Left lobe of liver (tissue), 2 donors: Measurements from ENCODE around the gene EEF2K. TPM values are rescaled to one million over a fixed set of nuclear protein-coding genes. Genes with fewer than 3 reads are reported as not detected.
"Not testable (repeated sequence)": the region's sequence is repeated elsewhere in the genome, so short reads cannot be mapped to it uniquely, and the experiment has no call there.

ENCODE experiments used
- ATAC-seq: fragments of 200-7000 bp; cut with Tn5 transposase; one replicate; pipeline ENCODE4 v1.9.1; 2020; ENCODE audit warnings: mild to moderate bottlenecking, moderate library complexity
- DNase-seq: peaks from one replicate; pipeline ENCODE4 v3.0.0-alpha.2; 2020; ENCODE audit warnings: low spot score
- total RNA-seq: library from RNA; stranded (reverse); gene quantifications from one replicate; pipeline ENCODE4 v1.2.1, GENCODE V29; 2021
- donor health status: DM: no; HTN: no; CAD: no; lungs with moderate emphysema.
- donor health status: DM: no; HTN: yes; CAD: no.

Gene EEF2K
- total RNA-seq, 1 donor from 2014 or later = 17.7 TPM

DNA sequence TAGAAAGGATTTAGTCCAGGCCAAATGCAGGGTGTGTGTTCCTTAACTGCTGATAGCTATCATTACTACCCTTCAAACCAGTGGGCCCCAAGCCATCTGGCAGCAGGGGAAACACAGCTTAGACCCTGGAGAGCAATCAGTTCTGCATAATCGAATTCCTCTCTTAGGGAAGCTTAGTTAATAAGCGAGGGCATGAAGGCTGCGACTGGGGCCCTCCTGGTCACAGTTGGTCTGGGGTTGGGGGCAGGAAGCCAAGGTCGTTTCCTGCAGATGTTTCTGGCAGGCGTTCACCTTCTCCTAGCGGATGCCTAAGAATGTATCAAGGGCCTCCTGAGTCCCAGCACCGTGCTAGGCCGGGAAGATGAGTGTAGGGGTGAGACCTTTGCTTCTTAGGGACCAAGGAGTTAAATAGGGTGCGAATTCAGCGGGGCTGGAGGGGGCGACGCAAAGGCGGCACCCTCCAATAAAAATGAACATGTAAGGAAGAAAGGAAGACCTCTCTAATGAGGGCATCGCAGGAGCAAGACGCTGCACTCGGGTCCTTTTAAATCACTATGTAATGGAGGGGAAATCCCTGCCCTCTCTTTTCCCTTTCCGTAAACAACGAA, 16.5 kb upstream of the EEF2K start:
- DNase-seq (peak; percentile 69), ATAC-seq (no peak)

DNA sequence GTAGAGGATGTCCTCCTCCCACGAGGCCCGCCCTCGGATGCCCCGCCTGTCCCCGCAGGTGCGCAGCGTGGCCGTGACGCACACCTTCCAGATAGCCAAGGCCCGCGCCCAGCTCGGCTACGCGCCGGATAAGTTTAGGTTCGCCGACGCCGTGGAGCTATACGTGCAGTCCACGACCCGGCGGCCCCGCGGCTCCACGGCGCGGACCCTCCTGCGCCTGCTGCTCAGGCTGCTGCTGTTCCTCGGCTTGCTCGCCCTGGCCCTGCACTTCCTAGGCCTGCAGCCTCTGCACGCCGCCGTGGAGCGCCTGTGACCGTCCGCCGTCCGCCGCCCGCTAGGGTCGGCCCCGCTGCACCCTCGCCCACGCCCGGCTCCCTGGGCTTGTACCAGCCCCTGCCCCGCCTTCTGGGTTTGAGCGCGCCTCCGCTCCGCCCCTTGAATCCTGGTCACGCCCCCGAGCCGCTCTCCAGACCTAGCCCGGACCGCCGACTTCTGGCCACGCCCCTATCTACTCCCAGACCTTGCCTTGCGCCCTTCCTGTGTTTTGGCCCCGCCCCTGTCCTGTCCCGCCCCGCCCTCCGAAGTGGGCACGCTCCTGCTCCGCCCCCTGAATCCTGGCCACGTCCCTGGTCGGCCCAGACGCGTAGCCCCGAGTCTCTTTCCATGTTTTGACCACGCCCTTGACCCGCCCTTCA, 15.8 kb upstream of the EEF2K start:
- peak; percentile 83 for DNase-seq
- peak; percentile 65 for ATAC-seq

DNA sequence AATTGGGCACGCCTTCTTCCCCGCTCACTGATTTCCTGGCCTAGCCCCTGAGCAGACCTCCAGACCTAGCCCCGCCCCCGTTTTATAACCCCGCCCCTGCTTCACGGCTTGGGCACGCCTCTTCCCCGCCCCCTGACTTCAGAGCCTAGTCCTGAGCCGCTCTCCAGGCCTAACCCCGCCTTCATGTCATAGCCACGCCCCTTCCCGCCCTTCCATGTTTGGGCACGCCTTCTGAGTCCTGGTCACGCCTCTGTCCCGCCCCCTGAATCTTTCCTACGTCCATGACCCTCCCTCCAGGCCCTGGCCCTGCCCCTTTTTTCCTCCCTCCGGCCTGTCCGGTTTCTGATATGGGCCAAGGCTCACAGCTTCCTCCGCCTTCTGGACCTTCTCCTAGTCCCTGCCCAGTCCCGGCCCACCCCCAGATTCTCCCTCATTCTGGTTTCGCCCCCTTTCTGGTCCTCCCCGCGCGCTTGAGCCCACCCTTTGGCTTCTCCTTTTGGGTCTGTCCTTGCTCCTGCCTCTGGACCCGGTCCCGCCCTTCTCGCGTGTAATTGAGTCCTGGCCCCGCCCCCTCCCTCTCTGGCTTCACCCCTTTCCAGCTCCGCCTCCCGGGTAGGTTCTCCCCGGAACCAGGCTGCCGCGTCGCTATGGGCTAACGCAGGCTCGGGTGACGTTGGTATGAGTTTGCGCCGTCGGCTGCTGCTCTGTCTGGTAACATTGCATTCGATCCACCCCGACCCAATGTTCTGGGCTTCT, 15.1 kb upstream of the EEF2K start:
- ATAC-seq (peak; percentile 68), DNase-seq (peak; percentile 100)

DNA sequence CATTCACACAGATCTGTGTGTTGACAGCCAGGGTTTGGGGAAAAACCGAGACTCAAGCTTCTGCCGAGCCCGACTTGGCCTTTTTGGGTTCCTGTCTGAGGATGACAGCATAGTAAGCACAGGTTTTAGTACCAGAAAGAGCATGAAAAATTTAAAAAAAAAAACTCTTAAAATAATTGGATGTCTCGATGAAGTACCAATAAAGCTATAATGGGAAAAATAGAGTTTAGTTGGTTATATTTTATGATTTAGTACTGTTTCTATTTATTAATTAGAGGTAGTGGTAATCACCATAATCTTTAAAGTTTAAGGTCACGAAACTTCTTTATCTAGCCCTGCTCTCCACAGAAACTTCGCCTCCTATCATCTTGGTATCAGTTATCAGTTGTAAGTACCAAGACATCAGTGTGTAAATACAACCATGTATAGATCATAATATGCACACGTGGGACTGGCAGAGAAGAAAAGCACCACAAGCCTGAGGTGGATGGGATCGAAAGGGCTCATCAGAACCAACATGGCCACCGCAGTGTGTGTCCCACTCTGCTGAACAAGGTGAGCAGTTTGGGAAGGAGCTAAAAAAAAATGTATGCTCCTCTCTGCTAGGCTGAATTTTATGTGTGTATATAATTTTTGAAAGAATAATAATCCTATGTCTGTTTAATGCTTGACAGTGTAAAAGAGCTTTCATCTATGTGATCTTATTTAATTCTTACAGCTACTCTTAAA, 14.4 kb upstream of the EEF2K start:
- DNase-seq = no peak
- ATAC-seq = no peak

DNA sequence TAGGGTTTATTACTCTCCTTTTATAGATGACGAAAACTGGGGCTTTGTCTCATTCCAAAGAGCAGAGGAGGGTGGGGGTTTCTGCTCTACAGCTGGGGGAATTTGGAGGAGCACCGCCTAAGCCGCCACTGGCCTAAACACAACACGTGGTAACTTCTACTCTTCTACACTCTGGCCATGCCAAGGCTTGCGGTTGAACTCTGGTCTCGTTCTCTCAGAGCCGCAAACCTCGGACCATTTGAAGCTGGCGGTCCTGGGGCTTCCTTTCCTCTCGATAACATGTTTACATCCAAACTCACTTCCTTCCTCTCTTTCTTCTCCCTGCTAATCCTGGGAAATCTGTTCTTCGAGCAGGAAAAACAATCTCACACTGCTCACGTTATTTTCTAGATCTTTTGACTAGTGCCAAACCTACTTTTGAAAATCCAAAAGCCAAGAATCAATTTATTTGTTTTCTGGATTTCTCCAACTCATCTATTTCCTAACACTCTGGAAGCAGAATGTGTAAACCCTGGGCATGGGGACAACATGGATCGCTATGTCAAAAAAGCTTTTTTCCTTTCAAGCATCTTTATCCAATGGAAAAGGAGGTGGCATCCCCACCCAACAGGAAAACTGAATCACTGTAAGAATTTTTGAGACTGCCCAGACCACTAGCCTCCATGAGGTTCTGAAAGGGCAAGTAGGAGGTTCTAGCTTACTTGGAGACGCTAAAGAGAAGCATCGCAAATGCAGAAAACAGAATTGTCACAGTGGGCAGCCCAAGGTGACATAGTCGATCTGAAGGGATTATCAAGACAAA, 13.6 kb upstream of the EEF2K start:
- ATAC-seq = peak; percentile 27
- DNase-seq = peak; percentile 88

DNA sequence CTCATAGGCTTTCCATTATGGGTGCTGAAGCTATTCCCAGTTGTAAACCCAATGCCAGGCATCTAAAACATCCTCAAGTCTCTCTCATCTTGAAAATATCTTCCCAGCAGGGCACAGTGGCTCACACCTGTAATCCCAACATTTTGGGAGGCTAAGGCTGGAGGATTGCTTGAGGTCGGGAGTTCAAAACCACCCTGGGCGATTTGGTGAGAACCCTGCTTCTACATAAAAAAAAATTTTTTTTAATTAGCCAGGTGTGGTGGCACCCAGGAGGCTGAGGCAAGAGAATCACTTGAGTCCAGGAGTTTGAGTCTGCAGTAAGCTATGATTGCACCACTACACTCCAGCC, 13.0 kb upstream of the EEF2K start:
- DNase-seq (no peak), ATAC-seq (no peak)

DNA sequence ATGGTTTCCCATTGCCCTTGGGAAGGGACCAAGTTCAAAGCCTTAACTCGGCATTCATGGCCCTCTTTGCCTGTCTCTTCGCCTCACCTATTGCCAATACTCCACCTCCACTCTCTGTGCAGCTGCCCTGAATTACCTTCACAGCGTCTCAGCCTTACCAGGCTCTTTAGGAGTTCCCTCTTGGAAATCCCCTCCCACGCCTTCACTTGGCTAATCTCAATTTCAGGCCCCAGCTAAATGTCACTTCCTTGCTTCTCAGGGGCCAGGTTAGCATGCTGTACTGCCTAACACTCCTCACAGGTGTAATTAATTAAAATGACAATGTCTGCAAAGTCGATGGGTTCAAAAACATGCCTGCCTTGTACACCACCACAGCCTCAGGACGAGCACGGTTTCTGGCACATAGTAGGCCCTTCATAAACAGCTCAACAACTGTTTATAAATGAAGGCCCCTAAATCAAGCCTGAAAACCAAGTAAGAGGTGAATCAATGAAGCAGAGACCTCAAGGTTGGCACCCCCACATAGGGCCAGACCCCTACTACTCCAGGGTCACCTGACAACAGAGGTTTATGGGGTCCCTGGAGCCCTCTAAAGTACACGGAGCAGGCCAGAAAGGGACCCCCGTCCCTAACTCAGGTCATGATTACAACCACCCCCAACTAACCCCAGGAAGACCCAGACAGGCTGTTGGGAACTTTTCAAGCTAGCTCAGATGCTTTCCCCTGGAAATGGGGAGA, 11.2 kb upstream of the EEF2K start:
- DNase-seq (no peak), ATAC-seq (no peak)

DNA sequence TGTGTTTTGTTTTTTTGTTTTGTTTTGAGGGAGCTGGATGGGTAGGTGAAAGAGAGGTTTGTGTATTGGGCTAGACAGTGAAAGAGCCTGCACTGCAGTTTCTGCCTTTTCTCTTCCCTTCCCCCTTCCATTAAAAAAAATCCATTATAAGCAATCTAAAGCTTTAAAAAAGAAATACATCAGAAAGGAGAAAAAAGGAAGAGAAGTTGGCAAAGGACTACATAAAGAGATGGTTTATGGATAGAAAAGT, 10.7 kb upstream of the EEF2K start:
- no peak for ATAC-seq
- DNase-seq = no peak

DNA sequence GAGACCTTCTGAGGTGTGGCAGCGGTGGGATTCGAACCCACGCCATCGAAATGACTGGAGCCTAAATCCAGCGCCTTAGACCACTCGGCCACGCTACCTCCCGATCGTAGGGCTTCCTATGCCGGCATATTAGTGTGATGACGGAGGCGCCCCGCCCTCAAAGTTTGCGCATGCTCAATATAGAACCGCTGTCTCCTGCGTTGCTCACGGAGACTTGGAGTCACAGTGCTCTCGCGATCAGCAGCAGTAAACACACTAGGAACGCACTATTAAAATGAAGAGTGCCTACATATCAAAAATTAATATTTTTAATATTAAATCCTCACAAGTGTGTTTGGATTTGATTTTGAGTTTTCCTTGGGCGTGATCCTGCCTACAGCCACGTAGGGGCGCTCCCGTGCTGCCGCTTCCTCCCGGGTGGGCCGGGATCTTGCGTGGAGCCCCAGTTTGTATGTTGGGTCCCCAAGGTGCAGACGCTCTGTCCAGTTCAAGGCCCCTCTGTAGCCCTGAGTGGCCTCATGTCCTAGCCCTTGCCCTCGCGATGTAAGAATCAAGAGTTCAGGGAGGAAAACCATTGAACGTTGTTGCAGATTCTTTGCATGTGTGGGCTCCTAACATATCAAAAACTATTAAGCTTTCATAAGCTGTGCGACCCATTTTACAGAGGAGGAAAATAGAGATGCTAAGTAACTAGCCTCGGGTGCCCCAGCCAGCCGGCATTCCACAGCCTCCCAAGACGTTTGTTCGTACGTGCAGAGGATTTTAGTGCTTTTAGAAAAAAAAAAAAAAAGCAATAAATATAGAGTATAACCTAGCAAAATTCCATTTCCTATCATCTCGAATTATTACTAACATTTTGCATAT, 10.2 kb upstream of the EEF2K start:
- DNase-seq (peak; percentile 93), ATAC-seq (peak; percentile 50)

DNA sequence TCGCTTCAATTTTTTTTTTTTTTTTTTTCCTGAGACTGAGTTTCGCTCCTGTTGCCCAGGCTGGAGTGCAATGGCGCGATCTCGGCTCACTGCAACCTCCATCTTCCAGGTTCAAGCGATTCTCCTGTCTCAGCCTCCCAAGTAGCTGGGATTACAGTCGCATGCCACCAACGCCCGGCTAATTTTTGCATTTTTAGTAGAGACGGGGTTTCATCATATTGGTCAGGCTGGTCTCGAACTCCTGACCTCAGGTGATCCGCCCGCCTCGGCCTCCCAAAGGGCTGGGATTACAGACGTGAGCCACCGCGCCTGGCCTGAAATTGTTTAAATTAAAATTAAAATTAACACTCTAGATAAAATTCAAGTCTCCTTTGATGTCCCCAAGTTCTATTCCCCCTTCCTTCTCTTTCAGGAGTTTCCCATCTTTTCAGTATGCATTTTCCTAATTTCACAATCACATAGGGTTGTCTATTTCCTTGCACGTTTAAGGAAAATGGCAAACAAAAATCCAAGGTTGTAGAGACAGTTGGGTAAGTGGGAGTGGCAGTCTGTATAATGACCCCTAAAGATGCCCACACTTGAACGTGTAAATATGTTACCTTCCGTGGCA, 9.4 kb upstream of the EEF2K start:
- not testable (repeated sequence) for DNase-seq, ATAC-seq

DNA sequence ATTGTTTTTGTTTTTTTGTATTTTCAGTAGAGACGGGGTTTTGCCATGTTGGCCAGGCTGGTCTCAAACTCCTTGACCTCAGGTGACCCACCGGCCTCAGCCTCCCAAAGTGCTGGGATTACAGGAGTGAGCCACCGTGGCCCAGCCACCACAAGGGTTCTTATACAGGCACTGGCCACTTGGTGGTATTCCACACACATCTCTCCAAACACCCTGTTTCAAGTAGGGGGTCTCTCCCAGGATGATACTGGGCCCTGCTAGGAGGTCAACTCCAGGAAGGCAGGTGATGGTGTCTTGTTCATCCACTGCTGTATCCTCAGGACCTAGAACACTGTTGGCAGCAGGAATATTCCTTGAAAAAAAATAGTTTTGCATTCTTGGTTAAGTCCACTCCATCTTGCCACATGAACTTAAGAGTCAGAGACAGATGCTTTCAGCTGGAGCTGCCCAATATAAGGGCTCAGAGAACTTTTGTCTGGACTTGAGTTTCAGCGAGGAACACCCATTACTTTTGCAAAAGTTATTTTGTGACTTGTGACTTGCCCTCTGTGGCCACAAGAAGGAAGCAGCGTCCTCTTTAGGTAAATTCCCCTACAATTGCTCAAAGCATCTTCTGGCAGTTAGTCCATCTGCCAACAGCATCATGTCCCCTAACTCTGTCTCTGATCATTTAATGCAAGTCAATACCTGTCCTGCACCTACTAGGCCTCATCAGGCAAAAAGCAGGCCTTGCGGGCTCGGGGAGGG, 7.4 kb upstream of the EEF2K start:
- DNase-seq (no peak), ATAC-seq (no peak)

DNA sequence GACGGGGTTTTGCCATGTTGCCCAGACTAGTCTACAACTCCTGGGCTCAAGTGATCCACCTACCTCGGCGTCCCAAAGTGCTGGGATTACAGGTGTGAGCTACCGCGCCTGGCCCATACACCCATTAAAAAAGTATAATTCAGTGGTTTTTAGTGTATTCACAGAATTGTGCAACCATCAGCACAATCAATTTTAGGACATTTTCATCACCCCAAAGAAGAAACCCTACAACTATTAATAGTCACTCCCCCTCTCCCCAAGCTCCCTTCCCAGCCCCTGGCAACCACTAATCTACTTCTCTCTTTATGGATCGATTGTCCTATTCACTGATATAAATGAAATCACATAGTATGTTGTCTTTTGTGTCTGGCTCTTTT, 3.8 kb upstream of the EEF2K start:
- DNase-seq (no peak), ATAC-seq (no peak)

DNA sequence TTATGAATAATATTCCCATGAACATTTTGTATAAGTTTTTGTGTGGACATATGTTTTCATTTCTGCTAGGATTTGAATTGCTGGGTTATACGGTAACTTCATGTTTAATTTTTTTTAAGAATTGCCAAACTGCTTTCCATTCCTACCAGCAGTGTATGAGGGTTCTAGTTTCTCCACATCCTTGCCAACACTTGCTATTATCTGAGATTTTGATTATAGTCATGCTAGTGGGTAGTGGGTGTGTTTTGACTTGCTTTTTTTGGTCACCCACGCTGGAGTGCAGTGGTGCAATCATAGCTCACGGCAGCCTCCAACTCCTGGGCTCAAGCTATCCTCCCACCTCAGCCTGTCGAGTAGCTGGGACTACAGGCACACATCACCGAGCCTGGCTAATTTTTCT, 3.0 kb upstream of the EEF2K start:
- ATAC-seq (no peak), DNase-seq (no peak)

DNA sequence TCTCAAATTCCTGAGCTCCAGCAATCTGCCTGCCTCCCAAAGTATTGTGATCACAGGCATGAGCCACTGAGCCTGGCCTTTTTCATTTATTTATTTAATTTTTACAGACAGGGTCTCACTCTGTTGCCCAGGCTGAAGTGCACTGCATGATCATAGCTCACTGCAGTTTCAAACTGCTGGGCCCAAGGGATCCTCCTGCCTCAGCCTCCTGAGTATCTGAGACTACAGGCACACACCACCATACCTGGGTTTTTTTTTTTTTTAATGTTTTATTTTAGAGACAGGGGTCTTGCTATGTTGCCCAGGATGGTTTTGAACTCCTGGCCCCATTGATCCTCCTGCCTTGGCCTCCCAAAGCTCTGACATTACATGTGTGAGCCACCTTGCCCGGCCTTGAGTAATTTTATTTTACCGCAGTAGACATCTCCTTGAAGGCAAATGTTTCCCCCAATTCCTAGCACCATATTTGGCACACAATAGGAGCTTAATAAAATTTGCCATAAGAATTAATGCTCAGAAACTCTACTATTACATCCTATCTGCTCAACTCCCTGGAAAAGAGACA, 1.9 kb upstream of the EEF2K start:
- DNase-seq (no peak), ATAC-seq (no peak)

DNA sequence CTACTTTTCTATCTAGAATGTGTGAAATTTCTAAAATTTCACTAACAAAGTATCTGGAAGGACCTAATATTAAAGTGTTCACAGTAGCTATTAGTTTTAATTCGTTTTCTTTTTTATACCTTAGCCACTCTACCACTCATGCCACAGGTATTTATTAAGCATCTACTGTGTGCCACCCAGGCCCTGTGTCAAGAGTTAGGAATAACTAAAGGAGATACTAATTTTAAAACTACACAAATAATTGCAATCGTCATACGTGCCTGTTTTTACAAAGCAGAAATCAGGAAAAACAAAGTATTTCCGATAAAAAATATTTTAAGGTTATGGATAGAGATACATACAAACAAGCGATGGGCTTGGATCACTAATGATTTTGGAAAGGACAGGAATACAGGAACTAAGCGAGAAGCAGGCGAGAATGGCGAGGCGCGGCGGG, 483 bp upstream of the EEF2K start:
- ATAC-seq = no peak

DNA sequence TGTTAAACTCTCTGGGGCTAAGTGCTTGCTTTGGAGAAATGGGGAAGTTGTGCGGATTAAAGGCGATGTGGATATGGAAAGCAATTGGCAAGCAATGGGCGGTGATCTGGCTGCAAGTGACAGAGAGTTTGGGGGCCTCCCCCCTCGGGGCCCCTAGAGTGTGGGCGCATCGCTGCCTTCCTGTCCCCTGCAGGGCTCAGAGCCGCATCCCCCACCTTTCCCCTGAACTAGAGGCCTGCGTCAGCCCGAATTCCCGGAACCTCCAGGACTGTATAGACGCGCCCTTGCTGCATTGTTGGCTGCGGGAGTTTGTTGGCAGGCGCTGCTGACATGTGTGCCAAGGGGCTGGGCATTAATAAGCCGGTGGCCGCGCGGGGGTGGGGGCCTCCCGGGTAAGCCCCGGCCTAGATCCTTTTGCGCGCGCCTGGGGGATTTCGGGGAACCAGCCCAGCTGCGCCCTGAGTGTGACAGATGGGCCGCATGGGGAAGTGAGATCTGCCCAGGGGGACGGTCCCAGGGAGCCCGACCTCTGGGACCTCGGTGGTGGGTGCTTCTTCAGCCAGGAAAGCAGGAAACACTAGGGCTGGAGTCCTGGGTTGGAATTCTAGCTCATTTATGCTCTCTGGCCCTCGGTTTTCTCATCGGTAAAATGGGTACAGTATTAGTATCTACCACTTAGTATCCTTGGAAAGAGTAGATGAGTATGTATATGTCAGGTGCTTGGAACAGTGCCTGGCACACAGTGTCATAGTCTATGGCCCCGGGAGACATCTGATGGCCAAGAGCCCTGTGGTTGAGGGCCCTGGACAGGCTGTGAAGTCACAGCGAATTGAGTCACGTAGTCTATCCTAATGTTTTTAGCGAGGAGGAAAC, 1.0 kb downstream of the EEF2K start:
- DNase-seq (peak; percentile 87), ATAC-seq (peak; percentile 69)

More for the DNA sequence above, 483 bp upstream of the EEF2K start:
- no peak for DNase-seq
